Thyroid gland (tissue), 4 donors: ENCODE measurements around the gene POLK. TPM values are rescaled to one million over a fixed set of nuclear protein-coding genes. Genes with fewer than 3 reads are reported as not detected.

Experiments used
- DNase-seq, 2 donors: peaks; one replicate each; pipeline ENCODE4 v3.0.0-alpha.2; 2019
- H3K27ac ChIP-seq, 3 donors: fragments of 200-600 bp; sonication (generic); 1 replicate in 2 of 3; 2 replicates in 1 of 3; pipeline ENCODE4 v1.5.1; 2016 to 2019; ENCODE audit warnings: mild to moderate bottlenecking in 1 of 3, moderate library complexity in 1 of 3
- H3K27me3 ChIP-seq: fragments of 200-600 bp; sonication (generic); one replicate; pipeline ENCODE4 v1.5.1; 2019
- H3K36me3 ChIP-seq, 2 donors: fragments of 200-600 bp; sonication (generic); one replicate each; pipeline ENCODE4 v1.5.1; 2016 to 2019
- H3K4me1 ChIP-seq, 2 donors: fragments of 200-600 bp; sonication (generic); one replicate each; pipeline ENCODE4 v1.5.1; 2017 to 2019
- H3K4me3 ChIP-seq, 3 donors: fragments of 200-600 bp; sonication (generic); replicated peaks in 1 of 3; 1 replicate in 2 of 3; 2 replicates in 1 of 3; pipeline ENCODE4 v1.5.1; 2016; ENCODE audit warnings: mild to moderate bottlenecking in 1 of 3
- H3K9me3 ChIP-seq: fragments of 200-600 bp; sonication (generic); one replicate; pipeline ENCODE4 v1.5.1; 2017
- POLR2A ChIP-seq, 2 donors: fragments of 450-650 bp; IDR thresholded peaks; one replicate each; pipeline ENCODE4 v1.6.1; 2017; ENCODE audit warnings: antibody characterized with exemption in 2 of 2, mild to moderate bottlenecking in 2 of 2, moderate library complexity in 1 of 2
- WGBS, 2 donors: methylation state at CpG; one replicate each; pipeline ENCODE4 v1.1.5; 2017; 5-methylcytosine and 5-hydroxymethylcytosine counted together
- intact Hi-C: fragments of 100-400 bp; cut with DNase I; formaldehyde crosslinking; loops from one replicate; pipeline ENCODE4 v1.15.1; 2023
- total RNA-seq, 4 donors: library from RNA; depleted of rRNA; stranded (reverse); fragments of >200 nt; gene quantifications; one replicate each; pipeline ENCODE4 v1.2.3, GENCODE V29; 2016
- TF ChIP-seq, protein P1 (sequence below), 6 experiments: fragments of 200-600 bp in 3 of 6; fragments of 450-650 bp in 3 of 6; sonication (generic) in 3 of 6; IDR thresholded peaks; one replicate each; pipeline ENCODE4 v1.5.1; 2016 to 2019; ENCODE audit warnings: antibody characterized with exemption in 6 of 6, mild to moderate bottlenecking in 2 of 6, inconsistent platforms in 1 of 6, moderate library complexity in 1 of 6

POLK gene
- total RNA-seq, 4 donors from 2014 or later: 49.8 to 74.5 (median 63.3) TPM

DNA sequence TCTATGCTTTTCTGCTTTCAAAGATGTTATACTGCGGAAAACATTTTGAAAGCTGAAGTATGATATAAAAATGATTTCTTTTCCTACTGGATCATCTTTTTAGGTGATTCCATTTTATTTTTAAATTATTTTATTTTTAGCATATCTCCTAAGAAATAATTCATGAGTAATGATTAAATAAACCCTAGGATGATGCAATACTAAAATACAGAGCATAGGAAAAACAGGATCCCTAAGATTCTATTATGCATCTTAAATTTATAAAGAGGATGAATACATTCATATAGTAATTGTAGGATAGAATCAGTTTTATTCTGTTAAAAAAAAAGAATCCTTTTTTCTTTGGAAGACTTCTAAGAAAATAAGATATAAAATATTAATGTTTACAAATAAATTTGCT is 10.9 kb downstream of the POLK start:
- Histone ChIP-seq H3K4me3 (no peak overlapping the region), H3K27ac (no peak overlapping the region), H3K4me1 (no peaks in the 10 kb centered on the region), H3K27me3 (no peaks in the 10 kb centered on the region), H3K9me3 (no peaks in the 10 kb centered on the region), H3K36me3 (no peaks in the 10 kb centered on the region)
- no peak for TF ChIP-seq POLR2A (IDR thresholded peaks at IDR 0.05)
- TF ChIP-seq, protein P1, sequence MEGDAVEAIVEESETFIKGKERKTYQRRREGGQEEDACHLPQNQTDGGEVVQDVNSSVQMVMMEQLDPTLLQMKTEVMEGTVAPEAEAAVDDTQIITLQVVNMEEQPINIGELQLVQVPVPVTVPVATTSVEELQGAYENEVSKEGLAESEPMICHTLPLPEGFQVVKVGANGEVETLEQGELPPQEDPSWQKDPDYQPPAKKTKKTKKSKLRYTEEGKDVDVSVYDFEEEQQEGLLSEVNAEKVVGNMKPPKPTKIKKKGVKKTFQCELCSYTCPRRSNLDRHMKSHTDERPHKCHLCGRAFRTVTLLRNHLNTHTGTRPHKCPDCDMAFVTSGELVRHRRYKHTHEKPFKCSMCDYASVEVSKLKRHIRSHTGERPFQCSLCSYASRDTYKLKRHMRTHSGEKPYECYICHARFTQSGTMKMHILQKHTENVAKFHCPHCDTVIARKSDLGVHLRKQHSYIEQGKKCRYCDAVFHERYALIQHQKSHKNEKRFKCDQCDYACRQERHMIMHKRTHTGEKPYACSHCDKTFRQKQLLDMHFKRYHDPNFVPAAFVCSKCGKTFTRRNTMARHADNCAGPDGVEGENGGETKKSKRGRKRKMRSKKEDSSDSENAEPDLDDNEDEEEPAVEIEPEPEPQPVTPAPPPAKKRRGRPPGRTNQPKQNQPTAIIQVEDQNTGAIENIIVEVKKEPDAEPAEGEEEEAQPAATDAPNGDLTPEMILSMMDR (IDR thresholded peaks at IDR 0.05): no peak
- WGBS, 2 donors: 99 to 100% methylated on average over 1 of the region's 1 CpG
- intact Hi-C loops: no loop called here
- DNase-seq: no peak

GRCh38 chr5:75523275-75523674 is 11.6 kb downstream of the POLK start:
- no peaks in the 10 kb centered on the region for H3K27me3 ChIP-seq
- TF ChIP-seq POLR2A (IDR thresholded peaks at IDR 0.05): no peak
- TF ChIP-seq, protein P1 (IDR thresholded peaks at IDR 0.05): no peak
- H3K4me1 ChIP-seq: no peaks in the 10 kb centered on the region
- no peak overlapping the region for H3K27ac ChIP-seq
- intact Hi-C loops: no loop called here
- H3K9me3 ChIP-seq: no peaks in the 10 kb centered on the region
- WGBS, 2 donors: 96 to 97% methylated on average over 1 of the region's 1 CpG
- no peak for DNase-seq
- H3K4me3 ChIP-seq: no peak overlapping the region
- no peaks in the 10 kb centered on the region for H3K36me3 ChIP-seq

DNA sequence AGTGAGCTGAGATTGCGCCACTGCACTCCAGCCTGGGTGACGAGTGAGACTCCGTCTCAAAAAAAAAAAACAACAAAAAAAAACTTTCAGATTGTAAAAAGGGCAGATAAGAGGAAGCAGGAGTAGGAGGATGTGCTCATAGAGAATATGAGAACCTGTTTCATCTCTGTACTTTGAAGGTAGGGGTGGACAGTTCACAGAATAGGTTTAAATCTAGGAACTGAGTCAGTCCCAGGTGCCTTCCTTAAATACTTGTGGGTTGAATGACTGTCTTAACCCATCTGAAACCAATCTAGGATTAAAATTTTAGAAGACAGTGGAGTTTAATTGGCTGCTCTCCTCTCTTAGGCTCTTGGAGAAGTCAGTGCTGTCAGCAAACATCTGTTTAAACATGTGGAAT is 12.4 kb downstream of the POLK start:
- H3K27me3 ChIP-seq: no peaks in the 10 kb centered on the region
- H3K4me1 ChIP-seq: no peaks in the 10 kb centered on the region
- TF ChIP-seq POLR2A (IDR thresholded peaks at IDR 0.05): no peak
- TF ChIP-seq, protein P1 (IDR thresholded peaks at IDR 0.05): no peak
- DNase-seq: no peak
- intact Hi-C loops: no loop called here
- no peaks in the 10 kb centered on the region for H3K9me3 ChIP-seq
- no peak overlapping the region for H3K27ac ChIP-seq
- no peaks in the 10 kb centered on the region for H3K36me3 ChIP-seq
- H3K4me3 ChIP-seq: no peak overlapping the region
- 92 to 98% methylated on average over 3 of the region's 3 CpGs for WGBS, 2 donors

- H3K36me3 ChIP-seq: no peaks in the 10 kb centered on the region
- H3K4me3 ChIP-seq: no peak overlapping the region
- intact Hi-C loops: no loop called here
- H3K27me3 ChIP-seq: no peaks in the 10 kb centered on the region
- no peak for DNase-seq
- no peak overlapping the region for H3K27ac ChIP-seq
- no peaks in the 10 kb centered on the region for H3K9me3 ChIP-seq
- H3K4me1 ChIP-seq: no peaks in the 10 kb centered on the region
- WGBS, 2 donors: 93 to 94% methylated on average over 1 of the region's 1 CpG
- TF ChIP-seq, protein P1 (IDR thresholded peaks at IDR 0.05): no peak
- TF ChIP-seq POLR2A (IDR thresholded peaks at IDR 0.05): no peak
Observed at GRCh38 chr5:75524591-75524990, 12.9 kb downstream of the POLK start.

GRCh38 chr5:75525344-75525743 is 13.7 kb downstream of the POLK start:
- H3K36me3 ChIP-seq: no peaks in the 10 kb centered on the region
- no peak overlapping the region for H3K4me3 ChIP-seq
- no peak for DNase-seq
- intact Hi-C loops: no loop called here
- no peaks in the 10 kb centered on the region for H3K9me3 ChIP-seq
- no peaks in the 10 kb centered on the region for H3K27me3 ChIP-seq
- H3K4me1 ChIP-seq: no peaks in the 10 kb centered on the region
- 91 to 97% methylated on average over 1 of the region's 1 CpG for WGBS, 2 donors
- TF ChIP-seq POLR2A (IDR thresholded peaks at IDR 0.05): no peak
- TF ChIP-seq, protein P1 (IDR thresholded peaks at IDR 0.05): no peak
- no peak overlapping the region for H3K27ac ChIP-seq
